Peyer's patch (tissue), 4 donors: ENCODE data around the gene MYL6B.

Experiments used
- POLR2A ChIP-seq, 2 donors: fragments of 450-650 bp; IDR thresholded peaks; one replicate each; pipeline ENCODE4 v1.5.1; 2017; ENCODE audit warnings: antibody characterized with exemption in 2 of 2, mild to moderate bottlenecking in 2 of 2, moderate library complexity in 2 of 2
- TF ChIP-seq, protein P1 (sequence below), 6 experiments: fragments of 450-650 bp in 4 of 6; fragments of 200-600 bp in 2 of 6; sonication (generic) in 1 of 6; IDR thresholded peaks; one replicate each; pipeline ENCODE4 v1.5.1; 2017 to 2019; ENCODE audit warnings: antibody characterized with exemption in 6 of 6, mild to moderate bottlenecking in 3 of 6, moderate library complexity in 1 of 6

- TF ChIP-seq, protein P1, sequence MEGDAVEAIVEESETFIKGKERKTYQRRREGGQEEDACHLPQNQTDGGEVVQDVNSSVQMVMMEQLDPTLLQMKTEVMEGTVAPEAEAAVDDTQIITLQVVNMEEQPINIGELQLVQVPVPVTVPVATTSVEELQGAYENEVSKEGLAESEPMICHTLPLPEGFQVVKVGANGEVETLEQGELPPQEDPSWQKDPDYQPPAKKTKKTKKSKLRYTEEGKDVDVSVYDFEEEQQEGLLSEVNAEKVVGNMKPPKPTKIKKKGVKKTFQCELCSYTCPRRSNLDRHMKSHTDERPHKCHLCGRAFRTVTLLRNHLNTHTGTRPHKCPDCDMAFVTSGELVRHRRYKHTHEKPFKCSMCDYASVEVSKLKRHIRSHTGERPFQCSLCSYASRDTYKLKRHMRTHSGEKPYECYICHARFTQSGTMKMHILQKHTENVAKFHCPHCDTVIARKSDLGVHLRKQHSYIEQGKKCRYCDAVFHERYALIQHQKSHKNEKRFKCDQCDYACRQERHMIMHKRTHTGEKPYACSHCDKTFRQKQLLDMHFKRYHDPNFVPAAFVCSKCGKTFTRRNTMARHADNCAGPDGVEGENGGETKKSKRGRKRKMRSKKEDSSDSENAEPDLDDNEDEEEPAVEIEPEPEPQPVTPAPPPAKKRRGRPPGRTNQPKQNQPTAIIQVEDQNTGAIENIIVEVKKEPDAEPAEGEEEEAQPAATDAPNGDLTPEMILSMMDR (IDR thresholded peaks at IDR 0.05): peak; percentile 81 to 97 (median 94)
- no peak for TF ChIP-seq POLR2A (IDR thresholded peaks at IDR 0.05)
Observed at GRCh38 chr12:56193025-56193578, 40.7 kb downstream of the MYL6B start.
